PFSK-1 (cell line): ENCODE results near the gene SERINC4.

Experiments used
- FOXP2 ChIP-seq: optimal IDR thresholded peaks from 2 replicates; pipeline ENCODE3; 2011; ENCODE audit warnings: borderline replicate concordance, control low read depth, inconsistent platforms; ENCODE audit not compliant: insufficient read depth; ENCODE audit errors: extremely low read length, extremely low read depth
- POLR2AphosphoS5 ChIP-seq: IDR thresholded peaks from 2 replicates; pipeline ENCODE4 v1.6.1; 2012; ENCODE audit warnings: low read depth, mild to moderate bottlenecking, control low read depth, low read length, moderate library complexity
- REST ChIP-seq, 2 experiments: IDR thresholded peaks; 2 replicates each; pipeline versions ENCODE4 v1.6.1 to v1.8.0; 2011 to 2012; ENCODE audit warnings: low read depth in 2 of 2, low read length in 2 of 2, control low read depth in 1 of 2, inconsistent platforms in 1 of 2, mild to moderate bottlenecking in 1 of 2, moderate library complexity in 1 of 2; ENCODE audit not compliant: insufficient read depth in 1 of 2
- SIN3A ChIP-seq: IDR thresholded peaks from 2 replicates; pipeline ENCODE4 v1.6.1; 2012; ENCODE audit warnings: mild to moderate bottlenecking, low read length, moderate library complexity, borderline replicate concordance; ENCODE audit not compliant: insufficient read depth
- TAF1 ChIP-seq: IDR thresholded peaks from 2 replicates; pipeline ENCODE4 v1.6.1; 2012; ENCODE audit warnings: low read length, control low read depth, borderline replicate concordance; ENCODE audit not compliant: insufficient read depth

- TF ChIP-seq POLR2AphosphoS5 = no peak
- TF ChIP-seq TAF1 = no peak
- TF ChIP-seq SIN3A = no peak
- no peak for TF ChIP-seq REST (IDR thresholded peaks at IDR 0.05; ENCODE audit: insufficient read depth in 1 of 2, low read depth in 2 of 2, low read length in 2 of 2)
- TF ChIP-seq FOXP2 = no peak
These were observed 28.2 kb downstream of the SERINC4 start for GRCh38 chr15:43771816-43772215.
